HG02623 (cell line): ENCODE results near the gene EEPD1.
"Not testable (repeated sequence)": the region's sequence is repeated elsewhere in the genome, so short reads cannot be mapped to it uniquely, and the experiment has no call there.

ENCODE experiments used
- ATAC-seq: cut with Tn5 transposase; IDR thresholded peaks from one replicate; pipeline ENCODE4 v1.9.1; 2021; ENCODE audit warnings: moderate library complexity; ENCODE audit not compliant: unreplicated experiment

Gene EEPD1

DNA sequence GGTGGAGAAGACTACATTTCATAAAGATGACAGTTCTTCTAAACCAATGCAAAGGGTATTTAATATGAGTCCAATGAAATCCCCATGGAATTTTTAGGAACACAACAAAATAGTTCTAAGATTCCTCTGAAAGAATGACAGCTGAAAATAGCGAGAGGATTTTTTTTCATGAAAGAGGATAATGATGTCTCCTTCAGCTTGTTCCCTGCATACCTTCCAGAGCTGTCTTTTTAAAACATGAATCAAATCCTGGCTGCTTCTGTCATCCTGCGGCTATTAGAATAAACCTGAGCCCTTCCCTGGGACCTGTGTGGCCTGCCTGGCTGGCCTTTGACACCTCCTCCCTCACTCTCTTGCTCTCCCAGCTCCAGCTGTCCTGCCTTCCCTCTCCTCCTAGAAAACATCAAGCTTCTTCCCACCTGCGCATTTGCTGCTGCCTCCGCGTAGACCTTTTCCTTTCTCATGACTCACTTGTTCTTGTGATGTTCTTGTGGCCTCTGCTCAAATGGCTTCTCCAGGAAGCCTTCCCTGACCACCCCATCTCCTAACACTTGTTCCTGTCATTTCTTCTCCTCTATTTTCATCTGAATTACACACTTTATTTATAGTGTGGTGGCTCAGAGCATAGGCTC is 57.4 kb downstream of the EEPD1 start:
- ATAC-seq = no peak

DNA sequence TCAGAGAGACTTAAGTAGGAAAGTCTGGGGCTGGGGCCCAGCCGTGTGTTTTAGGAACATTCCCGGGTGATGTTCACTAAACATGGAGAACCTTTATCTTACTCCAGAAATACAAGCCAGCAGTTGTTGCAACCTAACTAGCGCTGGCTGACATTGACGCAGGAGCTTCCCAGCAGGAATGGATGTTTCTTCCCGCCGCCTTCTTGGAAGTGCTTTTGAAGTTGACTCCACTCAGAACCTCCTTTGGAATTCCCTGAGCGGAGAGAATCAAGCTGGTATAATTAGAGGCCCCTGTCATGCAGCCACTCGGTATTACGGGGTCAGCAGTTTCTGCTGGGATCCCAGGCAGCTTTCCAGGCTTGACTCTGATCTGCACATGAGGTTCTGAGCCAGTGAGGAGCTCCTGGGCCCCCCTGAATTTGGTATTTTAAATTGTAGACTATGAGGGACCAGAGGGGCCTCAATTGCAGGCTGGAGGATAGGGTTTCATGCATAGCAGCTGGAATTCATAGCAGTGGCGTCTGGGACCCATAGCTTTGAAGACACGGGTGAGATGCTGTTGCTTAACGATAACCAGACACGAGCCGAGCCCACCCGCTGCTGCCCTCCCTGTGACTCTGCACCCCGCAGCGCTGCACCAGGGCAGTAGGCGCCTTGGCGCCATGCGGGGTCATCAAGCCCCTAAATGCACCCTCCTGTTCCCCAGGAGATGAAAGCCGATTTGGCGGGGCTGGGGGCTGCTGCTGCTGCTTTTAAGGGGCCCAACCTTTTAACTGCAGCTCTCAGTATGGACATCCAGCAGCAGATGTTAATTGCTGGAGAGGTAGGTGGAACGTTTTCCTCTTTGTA is 61.8 kb downstream of the EEPD1 start:
- ATAC-seq = no peak

- no peak for ATAC-seq
Observed at GRCh38 chr7:36215457-36215765, 62.4 kb downstream of the EEPD1 start.

GRCh38 chr7:36216063-36216684 is 63.1 kb downstream of the EEPD1 start:
- no peak for ATAC-seq

DNA sequence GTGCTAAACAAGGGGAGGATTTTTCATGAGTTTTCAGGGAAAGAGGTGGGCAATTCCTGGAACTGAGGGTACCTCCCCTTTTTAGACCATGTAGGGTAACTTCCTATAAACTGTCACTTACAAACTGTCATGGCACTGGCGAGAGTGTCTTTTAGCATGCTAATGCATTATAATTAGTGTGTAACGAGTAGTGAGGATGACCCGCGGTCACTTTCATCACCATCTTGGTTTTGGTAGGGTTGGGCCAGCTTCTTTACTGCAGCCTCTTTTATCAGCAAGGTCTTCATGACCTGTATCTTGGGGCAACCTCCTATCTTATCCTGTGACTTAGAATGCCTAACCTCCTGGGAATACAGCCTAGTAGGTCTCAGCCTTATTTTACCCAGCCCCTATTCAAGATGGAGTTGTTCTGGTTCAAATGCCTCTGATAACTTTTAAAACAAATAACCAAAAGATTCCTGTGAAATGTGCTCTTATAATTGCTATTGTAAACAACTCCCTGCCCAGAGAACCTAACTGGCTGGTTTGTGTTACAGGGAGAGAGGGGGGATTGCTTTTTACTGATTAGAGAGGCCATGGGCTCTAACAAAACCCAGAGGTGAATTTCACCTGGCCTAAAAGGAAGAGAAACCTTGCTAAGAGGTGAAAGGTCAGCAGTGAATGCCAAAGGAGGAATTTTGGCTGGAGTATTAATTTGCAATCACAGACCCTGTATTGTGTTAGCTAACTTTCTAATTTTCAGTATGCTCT is 64.3 kb downstream of the EEPD1 start:
- no peak for ATAC-seq

DNA sequence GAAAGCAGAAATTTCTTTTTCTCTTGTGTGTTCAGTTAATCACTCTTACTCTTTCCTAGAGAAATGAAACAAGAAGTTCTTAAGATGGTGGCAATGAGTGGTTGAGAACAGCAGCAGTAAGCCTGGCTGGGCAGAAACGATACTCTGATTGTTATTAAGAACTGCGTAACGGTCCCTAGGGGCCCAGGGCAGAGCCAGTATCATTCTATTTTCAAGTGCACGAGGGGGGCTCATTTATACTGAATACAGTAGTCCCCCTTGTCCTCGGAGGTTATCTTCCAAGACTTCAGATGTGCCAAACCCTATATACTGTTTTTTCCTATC is 64.9 kb downstream of the EEPD1 start:
- no peak for ATAC-seq

DNA sequence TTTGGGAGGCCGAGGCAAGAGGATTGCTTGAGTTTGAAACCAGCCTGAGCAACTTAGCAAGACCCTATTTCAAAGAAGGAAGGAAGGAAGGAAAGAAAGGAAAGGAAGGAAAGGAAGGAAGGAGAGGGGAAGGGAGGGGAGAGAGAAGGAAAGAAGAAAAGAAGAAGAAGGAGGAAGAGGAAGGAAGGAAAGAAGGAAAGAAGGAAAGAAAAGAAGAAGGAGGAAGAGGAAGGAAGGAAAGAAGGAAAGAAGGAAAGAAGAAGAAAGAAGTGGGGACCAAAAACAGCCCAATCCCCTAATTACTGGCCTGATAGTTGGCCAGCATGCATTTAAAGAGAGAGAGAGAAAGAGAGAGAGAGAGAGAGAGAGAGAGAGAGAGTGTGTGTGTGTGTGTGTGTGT is 66.4 kb downstream of the EEPD1 start:
- no peak for ATAC-seq

- no peak for ATAC-seq
Observed at GRCh38 chr7:36223851-36224250, 70.8 kb downstream of the EEPD1 start.

- ATAC-seq = no peak
Observed at GRCh38 chr7:36224934-36225858, 72.1 kb downstream of the EEPD1 start.

DNA sequence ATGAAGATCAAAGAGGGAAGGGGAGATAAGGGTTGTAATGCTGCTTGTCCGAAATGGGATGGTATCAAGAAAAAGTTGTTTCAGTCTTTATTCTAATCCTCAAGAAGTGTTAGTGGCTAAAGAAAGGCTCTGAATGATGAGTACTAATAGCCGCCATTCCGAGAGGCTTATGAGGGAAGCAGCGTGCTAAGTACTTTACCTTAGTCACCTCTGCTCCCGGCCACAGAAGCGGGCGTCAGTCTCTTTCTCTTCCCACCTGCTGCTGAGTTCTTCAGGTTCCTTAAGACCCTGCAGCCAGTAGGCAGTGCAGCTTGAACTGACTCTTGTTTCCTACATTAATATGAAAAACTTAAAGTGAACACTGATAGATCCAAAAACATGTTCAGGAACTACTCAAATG is 73.1 kb downstream of the EEPD1 start:
- no peak for ATAC-seq

DNA sequence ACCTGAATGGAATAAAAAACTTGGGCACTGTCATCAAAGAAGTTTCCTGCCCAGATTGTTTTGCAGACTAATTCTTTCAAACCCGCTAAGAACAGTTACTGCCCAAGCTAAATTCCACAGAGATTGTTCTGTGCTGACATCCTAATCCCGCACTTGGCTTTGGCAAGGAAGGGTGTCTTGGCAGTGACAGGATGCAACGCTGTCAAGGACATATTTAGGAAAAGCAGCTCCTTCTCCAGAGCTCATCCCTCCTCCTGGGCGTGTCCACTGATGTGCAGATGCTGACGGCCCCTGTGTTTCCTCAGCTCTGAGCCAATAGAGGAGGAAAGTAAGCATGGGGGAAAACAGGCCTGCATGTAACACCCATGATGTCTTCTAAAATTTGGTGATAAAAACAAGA is 74.2 kb downstream of the EEPD1 start:
- no peak for ATAC-seq

- no peak for ATAC-seq
Observed at GRCh38 chr7:36228039-36228438, 75.0 kb downstream of the EEPD1 start.

DNA sequence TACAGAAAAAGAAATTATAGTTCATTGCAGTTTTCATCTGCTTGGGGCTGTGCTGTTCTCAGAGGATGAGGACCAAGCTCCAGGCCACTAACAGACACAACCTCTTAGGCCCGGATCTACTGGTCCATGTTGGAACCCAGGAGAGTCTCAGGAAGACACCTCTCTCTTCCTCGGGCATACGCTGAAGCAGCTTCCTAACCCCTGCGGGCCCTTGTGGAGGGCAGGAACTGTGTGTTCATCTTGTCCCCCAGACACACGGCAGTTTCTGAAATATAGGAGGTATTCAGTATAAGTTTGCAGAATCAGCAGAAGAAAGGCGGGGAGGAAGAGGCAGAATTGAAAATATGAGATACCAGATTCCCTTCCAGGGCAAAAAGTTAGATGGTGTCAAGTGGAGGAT is 78.4 kb downstream of the EEPD1 start:
- no peak for ATAC-seq

GRCh38 chr7:36232555-36232954 is 79.5 kb downstream of the EEPD1 start:
- ATAC-seq = no peak

GRCh38 chr7:36232971-36233550 is 80.0 kb downstream of the EEPD1 start:
- no peak for ATAC-seq

- ATAC-seq = no peak
Observed at GRCh38 chr7:36236073-36236472, 83.0 kb downstream of the EEPD1 start.

DNA sequence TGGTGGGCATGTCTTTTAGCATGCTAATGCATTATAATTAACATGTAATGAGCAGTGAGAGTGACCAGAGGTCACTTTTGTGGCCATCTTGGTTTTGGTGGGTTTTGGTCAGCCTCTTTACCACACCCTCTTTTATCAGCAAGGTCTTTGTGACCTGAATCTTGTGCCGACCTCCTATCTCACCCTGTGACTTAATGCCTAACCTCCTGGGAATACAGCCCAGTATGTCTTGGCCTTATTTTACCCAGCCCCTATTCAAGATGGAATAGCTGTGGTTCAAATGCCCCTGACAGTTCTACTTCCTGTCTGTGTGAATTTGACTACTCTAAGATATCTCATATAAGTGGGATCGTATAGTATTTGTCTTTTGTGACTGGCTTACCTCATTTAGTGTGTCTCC is 85.1 kb downstream of the EEPD1 start:
- ATAC-seq = no peak

GRCh38 chr7:36243356-36243755 is 90.3 kb downstream of the EEPD1 start:
- not testable (repeated sequence) for ATAC-seq

DNA sequence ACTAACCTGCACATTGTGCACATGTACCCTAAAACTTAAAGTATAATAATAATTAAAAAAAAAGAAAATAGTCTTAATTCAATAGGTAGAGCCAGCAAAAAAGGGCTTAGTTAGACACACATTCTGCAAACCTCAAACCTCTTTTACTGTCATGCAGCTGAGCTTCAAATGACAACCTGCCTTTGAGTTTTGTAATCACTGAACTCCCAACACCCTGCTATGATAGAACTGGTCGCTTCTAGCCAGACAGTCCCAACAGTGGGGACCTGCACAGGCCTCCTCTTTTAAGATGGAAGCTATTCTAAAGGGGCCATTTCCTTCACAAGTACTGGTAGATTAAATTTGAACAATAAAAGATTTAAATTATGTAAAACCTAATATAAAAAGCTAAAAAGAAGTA is 90.9 kb downstream of the EEPD1 start:
- ATAC-seq = not testable (repeated sequence)

DNA sequence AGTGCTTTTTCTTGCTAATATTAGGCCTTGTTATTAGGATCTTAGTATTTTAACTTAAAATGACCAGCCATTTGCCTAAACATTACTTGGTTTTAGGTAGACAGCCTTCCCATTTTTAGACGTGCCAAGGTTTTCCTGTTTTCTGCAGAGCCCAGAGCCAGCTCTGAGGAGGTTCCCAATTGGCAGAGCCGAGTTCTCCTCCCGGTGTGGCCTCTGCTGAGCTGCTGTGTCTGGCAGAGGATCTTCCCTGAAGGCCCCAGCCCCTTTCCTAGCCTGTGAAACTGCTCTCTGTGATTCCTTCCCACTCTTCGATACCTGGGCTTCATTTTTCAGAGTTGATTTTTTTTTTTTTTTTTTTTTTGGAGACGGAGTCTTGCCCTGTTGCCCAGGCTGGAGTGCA is 91.4 kb downstream of the EEPD1 start:
- no peak for ATAC-seq
